ENCODE measurements around the gene RBM44. TPM values are rescaled to one million over a fixed set of nuclear protein-coding genes. Genes with fewer than 3 reads are reported as not detected.
A peak's percentile ranks its signal among the peaks of the same experiment; 100 is the strongest.

The RBM44 gene
- total RNA-seq, 4 donors from 2014 or later, result 0.07 to 0.51 (median 0.26) TPM

GRCh38 chr2:237886685-237887481 lies 88.3 kb downstream of the RBM44 start:
- in situ Hi-C loops (cut with MboI; ENCODE audit: low sequenced_read_pairs in 4 of 4), result no loop called here
- peak in 1 of 2 donors; percentile 86 for DNase-seq
- Histone ChIP-seq H3K36me3 (no peaks in the 10 kb centered on the region), H3K27ac (peak overlapping the region; percentile 72 to 96 (median 86)), H3K4me1 (peaks cover 9 to 30% of the 10 kb centered on the region in 2 donors), H3K27me3 (no peaks in the 10 kb centered on the region), H3K9me3 (no peaks in the 10 kb centered on the region), H3K4me3 (peak overlapping the region in 1 of 4 donors; percentile 8)
- peak; percentile 61 to 82 for ATAC-seq
- TF ChIP-seq, protein P1, sequence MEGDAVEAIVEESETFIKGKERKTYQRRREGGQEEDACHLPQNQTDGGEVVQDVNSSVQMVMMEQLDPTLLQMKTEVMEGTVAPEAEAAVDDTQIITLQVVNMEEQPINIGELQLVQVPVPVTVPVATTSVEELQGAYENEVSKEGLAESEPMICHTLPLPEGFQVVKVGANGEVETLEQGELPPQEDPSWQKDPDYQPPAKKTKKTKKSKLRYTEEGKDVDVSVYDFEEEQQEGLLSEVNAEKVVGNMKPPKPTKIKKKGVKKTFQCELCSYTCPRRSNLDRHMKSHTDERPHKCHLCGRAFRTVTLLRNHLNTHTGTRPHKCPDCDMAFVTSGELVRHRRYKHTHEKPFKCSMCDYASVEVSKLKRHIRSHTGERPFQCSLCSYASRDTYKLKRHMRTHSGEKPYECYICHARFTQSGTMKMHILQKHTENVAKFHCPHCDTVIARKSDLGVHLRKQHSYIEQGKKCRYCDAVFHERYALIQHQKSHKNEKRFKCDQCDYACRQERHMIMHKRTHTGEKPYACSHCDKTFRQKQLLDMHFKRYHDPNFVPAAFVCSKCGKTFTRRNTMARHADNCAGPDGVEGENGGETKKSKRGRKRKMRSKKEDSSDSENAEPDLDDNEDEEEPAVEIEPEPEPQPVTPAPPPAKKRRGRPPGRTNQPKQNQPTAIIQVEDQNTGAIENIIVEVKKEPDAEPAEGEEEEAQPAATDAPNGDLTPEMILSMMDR (IDR thresholded peaks at IDR 0.05 in 4 of 5, conservative IDR thresholded peaks at IDR 0.05 in 1 of 5), result no peak
- peak in 1 of 2 donors; percentile 30 for TF ChIP-seq POLR2A (IDR thresholded peaks at IDR 0.05)
- intact Hi-C loops (cut with DNase I; ENCODE audit: low total_unique reads), result loop anchor here (1.0 kb wide), 1 partner anchor 29 kb away; no protein-coding TSS in a partner anchor

DNA sequence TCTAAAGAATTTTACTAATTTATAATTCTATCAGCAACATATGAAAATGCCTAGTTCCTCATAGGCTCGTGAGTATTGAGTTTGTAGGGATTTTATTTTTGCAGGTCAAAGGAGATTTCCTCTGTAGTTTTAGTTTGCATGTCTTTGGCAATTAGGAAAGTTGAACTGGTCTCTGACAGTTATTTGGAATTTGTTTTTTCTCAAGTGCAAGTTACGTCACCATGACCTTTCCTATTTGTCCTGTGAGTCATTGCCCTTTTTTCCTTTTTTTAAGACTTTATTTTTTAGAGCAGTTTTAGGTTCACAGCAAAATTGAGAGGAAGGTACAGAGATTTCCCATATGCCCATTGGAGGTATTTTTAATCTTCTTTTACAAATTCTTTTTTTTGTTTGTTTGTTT lies 89.8 kb downstream of the RBM44 start:
- DNase-seq (no peak), ATAC-seq (no peak)
- no peaks in the 10 kb centered on the region for H3K27me3 ChIP-seq
- no peak overlapping the region for H3K4me3 ChIP-seq
- no peaks in the 10 kb centered on the region for H3K9me3 ChIP-seq
- H3K4me1 ChIP-seq, result peaks cover 16 to 29% of the 10 kb centered on the region in 2 donors
- TF ChIP-seq, protein P1 (IDR thresholded peaks at IDR 0.05 in 4 of 5, conservative IDR thresholded peaks at IDR 0.05 in 1 of 5), result no peak
- TF ChIP-seq POLR2A (IDR thresholded peaks at IDR 0.05), result no peak
- in situ Hi-C loops (cut with MboI; ENCODE audit: low sequenced_read_pairs in 4 of 4), result no loop called here
- intact Hi-C loops (cut with DNase I; ENCODE audit: low total_unique reads), result no loop called here
- peak overlapping the region; percentile 72 to 96 (median 86) for H3K27ac ChIP-seq
- H3K36me3 ChIP-seq, result no peaks in the 10 kb centered on the region

DNA sequence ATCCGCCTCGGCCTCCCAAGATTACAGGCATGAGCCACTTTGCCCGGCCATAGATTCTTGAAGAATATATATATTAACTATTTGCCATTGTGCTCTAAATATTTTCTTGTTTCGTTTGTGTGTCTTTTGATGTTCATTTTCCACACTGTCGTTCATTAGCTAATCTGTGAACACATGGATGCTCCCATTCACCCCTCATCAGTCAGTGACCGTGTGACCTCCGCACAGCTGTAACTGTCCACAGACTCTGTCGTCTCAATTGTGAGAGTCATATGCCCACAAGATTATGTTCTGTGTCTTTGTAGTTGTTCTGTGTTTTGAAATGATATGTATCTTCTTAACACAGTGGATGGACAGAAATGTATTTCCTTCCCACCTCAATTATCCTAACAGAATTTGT lies 90.4 kb downstream of the RBM44 start:
- in situ Hi-C loops (cut with MboI; ENCODE audit: low sequenced_read_pairs in 4 of 4), result no loop called here
- Histone ChIP-seq H3K9me3 (no peaks in the 10 kb centered on the region), H3K36me3 (no peaks in the 10 kb centered on the region), H3K4me1 (peaks cover 17 to 33% of the 10 kb centered on the region in 2 donors), H3K27me3 (no peaks in the 10 kb centered on the region), H3K27ac (peak overlapping the region in 2 of 4 donors; percentile 85 to 96), H3K4me3 (no peak overlapping the region)
- TF ChIP-seq POLR2A (IDR thresholded peaks at IDR 0.05), result no peak
- TF ChIP-seq, protein P1 (IDR thresholded peaks at IDR 0.05 in 4 of 5, conservative IDR thresholded peaks at IDR 0.05 in 1 of 5), result no peak
- DNase-seq, result no peak
- ATAC-seq, result no peak
- intact Hi-C loops (cut with DNase I; ENCODE audit: low total_unique reads), result no loop called here

DNA sequence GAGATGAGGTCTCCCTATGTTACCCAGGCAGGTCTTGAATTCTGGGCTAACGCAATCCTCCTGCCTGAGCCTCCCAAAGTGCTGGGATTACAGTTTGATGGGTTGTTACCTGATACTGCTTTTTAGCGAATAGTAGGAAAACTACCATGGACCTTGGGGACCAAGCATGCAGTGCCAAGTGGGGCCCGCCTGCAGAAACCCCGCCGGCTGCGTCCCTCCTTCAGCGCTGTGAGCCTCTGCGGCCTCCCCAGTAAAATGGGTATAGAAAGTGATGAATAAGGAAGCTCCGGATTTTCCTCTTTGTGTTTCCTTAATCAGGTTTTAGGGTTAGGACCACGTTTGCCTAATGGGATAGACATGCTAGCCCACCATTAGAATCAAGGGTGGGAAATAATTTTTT lies 91.2 kb downstream of the RBM44 start:
- DNase-seq, result no peak
- Histone ChIP-seq H3K4me3 (no peak overlapping the region), H3K4me1 (peaks cover 19 to 39% of the 10 kb centered on the region in 2 donors), H3K36me3 (no peaks in the 10 kb centered on the region), H3K9me3 (no peaks in the 10 kb centered on the region), H3K27ac (peak overlapping the region in 2 of 4 donors; percentile 85 to 96), H3K27me3 (no peaks in the 10 kb centered on the region)
- TF ChIP-seq, protein P1 (IDR thresholded peaks at IDR 0.05 in 4 of 5, conservative IDR thresholded peaks at IDR 0.05 in 1 of 5), result no peak
- TF ChIP-seq POLR2A (IDR thresholded peaks at IDR 0.05), result no peak
- intact Hi-C loops (cut with DNase I; ENCODE audit: low total_unique reads) (no loop called here), in situ Hi-C loops (cut with MboI; ENCODE audit: low sequenced_read_pairs in 4 of 4) (no loop called here)
- ATAC-seq, result no peak

Other genes with a start within 250 kb of the RBM44 start
- not detected for gene PRLH, start 232.2 kb upstream of the RBM44 start, total RNA-seq
- gene RAB17, start 208.0 kb upstream of the RBM44 start, total RNA-seq, result 1 to 10 TPM in 1 of 4 donors, under 1 TPM in 1, not detected in 2; 0.42 to 1.3 TPM
- gene LRRFIP1, start 171.2 kb upstream of the RBM44 start, total RNA-seq, result 10 to 100 TPM; 37.9 to 74.1 (median 54.0) TPM
- 100 to 1,000 TPM in 1 of 4 donors, 10 to 100 TPM in 3; 28.7 to 168 (median 71.8) TPM for gene RAMP1, start 60.8 kb downstream of the RBM44 start, total RNA-seq
- gene UBE2F, start 168.2 kb downstream of the RBM44 start, total RNA-seq, result 10 to 100 TPM; 67.3 to 97.3 (median 81.2) TPM

All from gastrocnemius medialis (tissue), 4 donors.